HepG2 (cell line): ENCODE data around the gene CCNQ. TPM values are rescaled to one million over a fixed set of nuclear protein-coding genes. Genes with fewer than 3 reads are reported as not detected.
A peak's percentile ranks its signal among the peaks of the same experiment; 100 is the strongest.

Source experiments
- ATAC-seq: fragments of 200-7000 bp; cut with Tn5 transposase; 3 replicates; pipeline ENCODE4 v1.9.1; 2020; ENCODE audit warnings: mild to moderate bottlenecking, moderate library complexity
- BruUV-seq: library from RNA; stranded (reverse); fragments of 400-500 nt; replicated peaks from 2 replicates; lab custom pipeline; 2021; lab: Mats Ljungman, UMichigan
- CTCF ChIA-PET: fragments of 300-600 bp; formaldehyde crosslinking; extraction: SDS; loops from one replicate; lab custom pipeline; 2021; ENCODE audit warnings: low total read pairs, inconsistent platforms, low intra/inter-chr PET ratio; lab: Yijun Ruan, JAX
- POLR2A ChIA-PET: fragments of 350-600 bp; sonication (Branson Sonifier 250); formaldehyde crosslinking; loops from one replicate; lab custom pipeline; 2020; ENCODE audit warnings: antibody characterized with exemption, inconsistent platforms; lab: Yijun Ruan, JAX
- DNase-seq: peaks from one replicate; pipeline ENCODE4 v3.0.0-alpha.2; 2015; ENCODE audit warnings: low spot score
- FAIRE-seq: peaks from 3 replicates; lab custom pipeline; 2011; peaks lifted over from hg19 to GRCh38; lab: Jason Lieb, UNC
- H2AFZ ChIP-seq: one replicate; pipeline ENCODE4 v1.6.1; 2011; ENCODE audit warnings: low read length, inconsistent platforms
- H3K27ac ChIP-seq: fragments of 300-600 bp; 3 replicates; pipeline ENCODE4 v1.8.0; 2011; ENCODE audit warnings: mixed run types, mild to moderate bottlenecking, mixed read lengths, low read length, inconsistent platforms; ENCODE audit not compliant: insufficient read depth; ENCODE audit errors: extremely low read length
- H3K27me3 ChIP-seq, 2 experiments: fragments of 200-600 bp in 1 of 2; 2 replicates in 1 of 2; 3 replicates in 1 of 2; pipeline versions ENCODE4 v1.6.0 to v1.8.0; 2011; ENCODE audit warnings: low read length in 2 of 2, mild to moderate bottlenecking in 2 of 2, moderate library complexity in 2 of 2, inconsistent platforms in 1 of 2; ENCODE audit not compliant: insufficient read depth in 2 of 2, control insufficient read depth in 1 of 2
- H3K36me3 ChIP-seq, 2 experiments: fragments of 200-600 bp in 1 of 2; replicated peaks in 1 of 2; 2 replicates in 1 of 2; 3 replicates in 1 of 2; pipeline versions ENCODE4 v1.5.1 to v1.8.0; 2011; ENCODE audit warnings: low read length in 2 of 2, inconsistent platforms in 1 of 2; ENCODE audit not compliant: insufficient read depth in 2 of 2, control insufficient read depth in 1 of 2
- H3K4me1 ChIP-seq: 2 replicates; pipeline ENCODE4 v1.5.1; 2012; ENCODE audit warnings: low read length, inconsistent platforms; ENCODE audit not compliant: insufficient read depth
- H3K4me2 ChIP-seq: 2 replicates; pipeline ENCODE4 v1.6.0; 2011; ENCODE audit warnings: low read depth, low read length, inconsistent platforms
- H3K4me3 ChIP-seq, 3 experiments: fragments of 200-600 bp in 1 of 3; sonication (generic), shearing (Covaris generic) in 1 of 3; replicated peaks in 1 of 3; 2 replicates each; pipeline ENCODE4 v1.5.1; 2011 to 2016; ENCODE audit warnings: low read length in 3 of 3, inconsistent platforms in 2 of 3, low read depth in 2 of 3, mild to moderate bottlenecking in 2 of 3, control low read depth in 1 of 3, mixed read lengths in 1 of 3; ENCODE audit not compliant: insufficient read depth in 1 of 3
- H3K79me2 ChIP-seq: one replicate; pipeline ENCODE4 v1.6.1; 2011; ENCODE audit warnings: low read length, inconsistent platforms; ENCODE audit not compliant: insufficient read depth
- H3K9ac ChIP-seq: 2 replicates; pipeline ENCODE4 v1.6.0; 2011; ENCODE audit warnings: mild to moderate bottlenecking, low read depth, low read length, inconsistent platforms; ENCODE audit not compliant: insufficient read depth
- H3K9me3 ChIP-seq: 2 replicates; pipeline ENCODE4 v1.5.1; 2012; ENCODE audit warnings: mild to moderate bottlenecking, low read length
- H4K20me1 ChIP-seq: 2 replicates; pipeline ENCODE4 v1.6.0; 2011; ENCODE audit warnings: inconsistent platforms, mild to moderate bottlenecking, low read length, moderate library complexity; ENCODE audit not compliant: insufficient read depth
- EEA1 ChIP-seq: sonication (generic); formaldehyde crosslinking; IDR thresholded peaks from 2 replicates; pipeline ENCODE4 v1.5.1; 2020; ENCODE audit warnings: mild to moderate bottlenecking, missing genetic modification reagents, borderline replicate concordance
- KDM2A ChIP-seq: sonication (generic); formaldehyde crosslinking; IDR thresholded peaks from 2 replicates; pipeline ENCODE4 v1.4.0; 2020; ENCODE audit warnings: low read depth, missing genetic modification reagents, borderline replicate concordance
- MEIS2 ChIP-seq: sonication (generic); formaldehyde crosslinking; IDR thresholded peaks from 2 replicates; pipeline ENCODE4 v1.9.0; 2021; ENCODE audit warnings: mild to moderate bottlenecking, missing genetic modification reagents
- NAIF1 ChIP-seq: sonication (generic); formaldehyde crosslinking; IDR thresholded peaks from 2 replicates; pipeline ENCODE4 v1.5.0; 2020; ENCODE audit warnings: mild to moderate bottlenecking, missing genetic modification reagents, borderline replicate concordance
- PHB2 ChIP-seq: fragments of 450-650 bp; IDR thresholded peaks from 2 replicates; pipeline ENCODE4 v1.6.1; 2018; ENCODE audit not compliant: partially characterized antibody
- RORA ChIP-seq: sonication (generic); formaldehyde crosslinking; IDR thresholded peaks from 2 replicates; pipeline ENCODE4 v1.5.0; 2020; ENCODE audit warnings: mild to moderate bottlenecking, missing genetic modification reagents, moderate library complexity
- TBX2 ChIP-seq: sonication (generic); formaldehyde crosslinking; IDR thresholded peaks from 2 replicates; pipeline ENCODE4 v1.5.0; 2020; ENCODE audit warnings: missing genetic modification reagents, mild to moderate bottlenecking, borderline replicate concordance
- ZMYM4 ChIP-seq: sonication (generic); formaldehyde crosslinking; IDR thresholded peaks from 2 replicates; pipeline ENCODE4 v1.8.1; 2023; ENCODE audit warnings: mild to moderate bottlenecking, missing genetic modification reagents
- ZNF292 ChIP-seq: sonication (generic); formaldehyde crosslinking; IDR thresholded peaks from 2 replicates; pipeline ENCODE4 v1.8.1; 2022; ENCODE audit warnings: mild to moderate bottlenecking, low read depth, missing genetic modification reagents, borderline replicate concordance
- ZNF570 ChIP-seq: sonication (generic); formaldehyde crosslinking; IDR thresholded peaks from 2 replicates; pipeline ENCODE4 v1.4.0; 2020; ENCODE audit warnings: mild to moderate bottlenecking, missing genetic modification reagents, borderline replicate concordance
- ZNF577 ChIP-seq: sonication (generic); formaldehyde crosslinking; IDR thresholded peaks from 2 replicates; pipeline ENCODE4 v1.4.0; 2020; ENCODE audit warnings: mild to moderate bottlenecking, low read depth, missing genetic modification reagents, borderline replicate concordance
- ZNF615 ChIP-seq: sonication (generic); formaldehyde crosslinking; IDR thresholded peaks from 2 replicates; pipeline ENCODE4 v1.5.0; 2020; ENCODE audit warnings: mild to moderate bottlenecking, missing genetic modification reagents, borderline replicate concordance
- ZNF7 ChIP-seq: IDR thresholded peaks from 2 replicates; pipeline ENCODE4 v1.6.1; 2016; ENCODE audit warnings: missing biosample characterization, missing genetic modification reagents
- ZSCAN29 ChIP-seq: sonication (generic); formaldehyde crosslinking; conservative IDR thresholded peaks from 2 replicates; pipeline ENCODE4 v1.4.0; 2020; ENCODE audit warnings: mild to moderate bottlenecking, missing genetic modification reagents
- WGBS: methylation state at CpG from one replicate; pipeline ENCODE4 v1.1.6; 2017; ENCODE audit warnings: low lambda C conversion rate; 5-methylcytosine and 5-hydroxymethylcytosine counted together
- in situ Hi-C: cut with HindIII; loops from 2 replicates; pipeline ENCODE4 v1.10.0; 2017; ENCODE audit warnings: low pct_unique_long_range_greater_than_20kb; ENCODE audit not compliant: extremely low pct_ligation_motif_present
- intact Hi-C: fragments of 100-400 bp; cut with micrococcal nuclease; formaldehyde crosslinking; loops from one replicate; pipeline ENCODE4 v1.10.0; 2022; ENCODE audit not compliant: unreplicated experiment
- polyA plus RNA-seq, 8 experiments: library from polyadenylated mRNA; depleted of rRNA in 3 of 8; stranded (reverse) in 7 of 8; unstranded in 1 of 8; fragments of >200 nt; fragmentation: Illumina TruSeq in 4 of 8; extraction: Trizol in 4 of 8; gene quantifications; 2 replicates each; pipeline versions ENCODE4 v1.2.1 to v1.2.3, GENCODE V29; 2011 to 2016; ENCODE audit warnings: low read depth in 4 of 8, missing spikeins in 1 of 8, mixed read lengths in 1 of 8; ENCODE audit not compliant: insufficient read depth in 1 of 8
- total RNA-seq, 5 experiments: library from RNA; depleted of rRNA; stranded (reverse); fragments of >200 nt; fragmentation: Illumina TruSeq; extraction: Trizol; gene quantifications; 2 replicates each; pipeline ENCODE4 v1.2.3, GENCODE V29; 2016; ENCODE audit warnings: low read depth in 1 of 5
- TF ChIP-seq, protein P1 (sequence below): sonication (generic); formaldehyde crosslinking; IDR thresholded peaks from 2 replicates; pipeline ENCODE4 v1.5.0; 2020; ENCODE audit warnings: missing genetic modification reagents
- TF ChIP-seq, protein P2 (sequence below): IDR thresholded peaks from 2 replicates; pipeline ENCODE4 v1.6.1; 2016; ENCODE audit warnings: control low read depth
- TF ChIP-seq, protein P3 (sequence below): IDR thresholded peaks from 2 replicates; pipeline ENCODE4 v1.6.1; 2016; ENCODE audit warnings: missing biosample characterization, missing genetic modification reagents, low read depth
- TF ChIP-seq, protein P4 (sequence below): IDR thresholded peaks from 2 replicates; pipeline ENCODE4 v1.6.1; 2016; ENCODE audit warnings: missing compliant biosample characterization, missing genetic modification reagents, borderline replicate concordance

The CCNQ gene
- total and polyA plus RNA-seq, 2 of the 13 experiments (the other 11 are each of a cell fraction or from before 2014, with no cell fraction given) = 15.0 to 25.5 TPM

DNA sequence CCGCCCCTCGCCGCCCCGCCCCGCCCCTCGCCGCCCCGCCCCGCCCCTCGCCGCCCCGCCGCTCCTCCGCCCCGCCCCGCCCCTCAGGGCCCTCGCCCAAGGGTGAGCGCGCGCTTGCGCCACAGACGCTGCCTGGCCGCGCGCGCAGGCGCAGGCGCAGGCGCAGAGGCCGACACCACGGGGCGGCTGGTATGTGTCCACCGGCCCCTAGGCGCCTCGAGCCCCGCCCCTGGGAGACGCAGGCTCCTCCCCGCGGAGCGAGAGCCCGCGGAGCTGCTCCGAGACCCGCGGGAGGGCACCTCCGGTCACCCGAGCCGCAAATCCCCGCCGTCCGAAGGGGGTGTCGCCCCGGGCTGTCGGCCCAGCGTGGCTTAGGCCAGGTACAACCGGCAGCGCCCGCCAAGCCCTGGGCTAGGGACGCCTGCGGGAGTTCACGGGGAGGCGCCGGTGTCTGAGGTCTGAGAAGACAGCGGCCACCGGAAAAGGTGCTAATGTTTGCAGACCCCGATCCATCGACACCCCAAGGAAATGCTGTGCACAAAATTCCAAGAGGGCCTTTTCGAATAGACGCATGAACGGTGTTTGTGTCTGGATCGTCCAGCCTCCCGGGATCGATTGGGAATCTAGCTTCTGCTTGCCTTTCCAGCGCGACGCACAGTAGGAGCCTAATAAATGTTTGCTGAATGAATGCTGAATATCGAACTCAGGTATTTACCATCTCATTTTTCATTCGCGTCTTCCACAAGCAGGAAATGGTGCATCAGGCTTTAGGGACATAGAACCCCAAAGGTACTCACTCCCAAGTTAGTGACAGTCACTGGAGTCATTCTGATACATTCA lies 473 bp upstream of the CCNQ start:
- Histone ChIP-seq H3K9ac (peak overlapping the region; percentile 52; the same call in 1 of the 2 replicates), H2AFZ (no peak overlapping the region), H3K4me3 (peak overlapping the region; percentile 60 to 70 (median 63); a peak in 5 of 6 replicates), H3K4me1 (peaks cover 30% of the 10 kb centered on the region), H3K9me3 (no peaks in the 10 kb centered on the region), H3K36me3 (no peaks in the 10 kb centered on the region; a peak in 1 of 5 replicates), H3K27ac (no peak overlapping the region), H3K4me2 (peak overlapping the region; percentile 77), H4K20me1 (no peaks in the 10 kb centered on the region), H3K27me3 (no peaks in the 10 kb centered on the region; a peak in 1 of 5 replicates), H3K79me2 (peaks cover 9% of the 10 kb centered on the region)
- no TSS peak for BruUV-seq
- DNase-seq = peak; percentile 70
- peak; percentile 44 for FAIRE-seq
- WGBS = no CpG with 5 or more reads among the region's 79 CpGs
- in situ Hi-C loops (no loop called here), intact Hi-C loops (no loop called here)
- ChIA-PET CTCF (no interaction called here), POLR2A (interaction anchor here (0.6 to 1.9 kb wide), 8 partner anchors 10 to 47 kb away, joined by 3 to 10 read pairs (median 4); partner anchors contain the start of gene DUSP9)
- ATAC-seq = peak; percentile 89
- TF ChIP-seq PHB2 (no peak), ZNF7 (no peak), RORA (CRISPR knock-in tag) (no peak), ZSCAN29 (CRISPR knock-in tag) (no peak), ZMYM4 (CRISPR knock-in tag) (no peak), EEA1 (CRISPR knock-in tag) (no peak), TBX2 (CRISPR knock-in tag) (peak; percentile 32; the same call in 1 of the 2 replicates), ZNF292 (CRISPR knock-in tag) (no peak), ZNF615 (no peak), KDM2A (CRISPR knock-in tag) (no peak), ZNF570 (CRISPR knock-in tag) (no peak), NAIF1 (CRISPR knock-in tag) (no peak), ZNF577 (CRISPR knock-in tag) (no peak), MEIS2 (CRISPR knock-in tag) (no peak)
- TF ChIP-seq, protein P1, sequence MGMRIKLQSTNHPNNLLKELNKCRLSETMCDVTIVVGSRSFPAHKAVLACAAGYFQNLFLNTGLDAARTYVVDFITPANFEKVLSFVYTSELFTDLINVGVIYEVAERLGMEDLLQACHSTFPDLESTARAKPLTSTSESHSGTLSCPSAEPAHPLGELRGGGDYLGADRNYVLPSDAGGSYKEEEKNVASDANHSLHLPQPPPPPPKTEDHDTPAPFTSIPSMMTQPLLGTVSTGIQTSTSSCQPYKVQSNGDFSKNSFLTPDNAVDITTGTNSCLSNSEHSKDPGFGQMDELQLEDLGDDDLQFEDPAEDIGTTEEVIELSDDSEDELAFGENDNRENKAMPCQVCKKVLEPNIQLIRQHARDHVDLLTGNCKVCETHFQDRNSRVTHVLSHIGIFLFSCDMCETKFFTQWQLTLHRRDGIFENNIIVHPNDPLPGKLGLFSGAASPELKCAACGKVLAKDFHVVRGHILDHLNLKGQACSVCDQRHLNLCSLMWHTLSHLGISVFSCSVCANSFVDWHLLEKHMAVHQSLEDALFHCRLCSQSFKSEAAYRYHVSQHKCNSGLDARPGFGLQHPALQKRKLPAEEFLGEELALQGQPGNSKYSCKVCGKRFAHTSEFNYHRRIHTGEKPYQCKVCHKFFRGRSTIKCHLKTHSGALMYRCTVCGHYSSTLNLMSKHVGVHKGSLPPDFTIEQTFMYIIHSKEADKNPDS (CRISPR knock-in tag) = no peak
- TF ChIP-seq, protein P2, sequence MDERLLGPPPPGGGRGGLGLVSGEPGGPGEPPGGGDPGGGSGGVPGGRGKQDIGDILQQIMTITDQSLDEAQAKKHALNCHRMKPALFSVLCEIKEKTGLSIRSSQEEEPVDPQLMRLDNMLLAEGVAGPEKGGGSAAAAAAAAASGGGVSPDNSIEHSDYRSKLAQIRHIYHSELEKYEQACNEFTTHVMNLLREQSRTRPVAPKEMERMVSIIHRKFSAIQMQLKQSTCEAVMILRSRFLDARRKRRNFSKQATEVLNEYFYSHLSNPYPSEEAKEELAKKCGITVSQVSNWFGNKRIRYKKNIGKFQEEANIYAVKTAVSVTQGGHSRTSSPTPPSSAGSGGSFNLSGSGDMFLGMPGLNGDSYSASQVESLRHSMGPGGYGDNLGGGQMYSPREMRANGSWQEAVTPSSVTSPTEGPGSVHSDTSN = no peak
- TF ChIP-seq, protein P3, sequence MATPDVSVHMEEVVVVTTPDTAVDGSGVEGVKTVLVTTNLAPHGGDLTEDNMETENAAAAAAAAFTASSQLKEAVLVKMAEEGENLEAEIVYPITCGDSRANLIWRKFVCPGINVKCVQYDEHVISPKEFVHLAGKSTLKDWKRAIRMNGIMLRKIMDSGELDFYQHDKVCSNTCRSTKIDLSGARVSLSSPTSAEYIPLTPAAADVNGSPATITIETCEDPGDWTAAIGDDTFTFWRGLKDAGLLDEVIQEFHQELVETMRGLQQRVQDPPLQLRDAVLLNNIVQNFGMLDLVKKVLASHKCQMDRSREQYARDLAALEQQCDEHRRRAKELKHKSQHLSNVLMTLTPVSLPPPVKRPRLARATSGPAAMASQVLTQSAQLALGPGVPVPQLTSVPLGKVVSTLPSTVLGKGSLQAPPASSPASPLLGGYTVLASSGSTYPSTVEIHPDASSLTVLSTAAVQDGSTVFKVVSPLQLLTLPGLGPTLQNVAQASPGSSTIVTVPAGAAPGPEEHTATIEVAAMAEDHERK (CRISPR knock-in tag) = no peak
- TF ChIP-seq, protein P4, sequence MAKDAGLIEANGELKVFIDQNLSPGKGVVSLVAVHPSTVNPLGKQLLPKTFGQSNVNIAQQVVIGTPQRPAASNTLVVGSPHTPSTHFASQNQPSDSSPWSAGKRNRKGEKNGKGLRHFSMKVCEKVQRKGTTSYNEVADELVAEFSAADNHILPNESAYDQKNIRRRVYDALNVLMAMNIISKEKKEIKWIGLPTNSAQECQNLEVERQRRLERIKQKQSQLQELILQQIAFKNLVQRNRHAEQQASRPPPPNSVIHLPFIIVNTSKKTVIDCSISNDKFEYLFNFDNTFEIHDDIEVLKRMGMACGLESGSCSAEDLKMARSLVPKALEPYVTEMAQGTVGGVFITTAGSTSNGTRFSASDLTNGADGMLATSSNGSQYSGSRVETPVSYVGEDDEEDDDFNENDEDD (CRISPR knock-in tag) = peak; percentile 16; the same call in 1 of the 2 replicates
